ENCODE results near the gene C12orf43. TPM values are rescaled to one million over a fixed set of nuclear protein-coding genes. Genes with fewer than 3 reads are reported as not detected.

C12orf43 gene
- total and polyA plus RNA-seq, 9 donors, result 10.6 to 22.9 (median 16.4) TPM

GRCh38 chr12:120994059-120994458 lies 22.2 kb downstream of the C12orf43 start:
- Histone ChIP-seq H3K27me3 (no peaks in the 10 kb centered on the region), H3K36me3 (no peaks in the 10 kb centered on the region), H3K4me3 (no peak overlapping the region), H3K9me3 (no peaks in the 10 kb centered on the region), H3K27ac (no peak overlapping the region), H3K4me1 (ENCODE audit: insufficient read depth) (no peaks in the 10 kb centered on the region)
- WGBS, 3 donors, result 86 to 90% (median 89%) methylated on average over 15 of the region's 15 CpGs
- intact Hi-C loops (cut with DNase I), result no loop called here
- DNase-seq, result no peak
- TF ChIP-seq CTCF (IDR thresholded peaks at IDR 0.05), result no peak
- TF ChIP-seq POLR2A (IDR thresholded peaks at IDR 0.05), result no peak
- TF ChIP-seq EP300 (IDR thresholded peaks at IDR 0.05), result no peak

- no peak for DNase-seq
- WGBS, 3 donors, result 74 to 76% (median 74%) methylated on average over 11 of the region's 11 CpGs
- no peak overlapping the region for H3K4me3 ChIP-seq
- H3K4me1 ChIP-seq (ENCODE audit: insufficient read depth), result no peaks in the 10 kb centered on the region
- no peaks in the 10 kb centered on the region for H3K27me3 ChIP-seq
- no peaks in the 10 kb centered on the region for H3K36me3 ChIP-seq
- intact Hi-C loops (cut with DNase I), result no loop called here
- H3K9me3 ChIP-seq, result no peaks in the 10 kb centered on the region
- TF ChIP-seq CTCF (IDR thresholded peaks at IDR 0.05) (no peak), POLR2A (IDR thresholded peaks at IDR 0.05) (no peak)
- H3K27ac ChIP-seq, result no peak overlapping the region
Measured at GRCh38 chr12:120993496-120993895, 22.8 kb downstream of the C12orf43 start.

GRCh38 chr12:120992989-120993388 lies 23.3 kb downstream of the C12orf43 start:
- TF ChIP-seq POLR2A (IDR thresholded peaks at IDR 0.05) (no peak), CTCF (IDR thresholded peaks at IDR 0.05) (no peak), EP300 (IDR thresholded peaks at IDR 0.05) (no peak)
- DNase-seq, result no peak
- 90 to 94% (median 93%) methylated on average over 1 of the region's 1 CpG for WGBS, 3 donors
- H3K27me3 ChIP-seq, result no peaks in the 10 kb centered on the region
- no peaks in the 10 kb centered on the region for H3K9me3 ChIP-seq
- H3K36me3 ChIP-seq, result no peaks in the 10 kb centered on the region
- H3K4me1 ChIP-seq (ENCODE audit: insufficient read depth), result no peaks in the 10 kb centered on the region
- H3K27ac ChIP-seq, result no peak overlapping the region
- intact Hi-C loops (cut with DNase I), result no loop called here
- H3K4me3 ChIP-seq, result no peak overlapping the region

GRCh38 chr12:120991965-120992364 lies 24.3 kb downstream of the C12orf43 start:
- Histone ChIP-seq H3K4me1 (ENCODE audit: insufficient read depth) (no peaks in the 10 kb centered on the region), H3K27ac (no peak overlapping the region), H3K4me3 (no peak overlapping the region), H3K36me3 (no peaks in the 10 kb centered on the region), H3K27me3 (no peaks in the 10 kb centered on the region), H3K9me3 (no peaks in the 10 kb centered on the region)
- intact Hi-C loops (cut with DNase I), result no loop called here
- TF ChIP-seq CTCF (IDR thresholded peaks at IDR 0.05) (no peak), POLR2A (IDR thresholded peaks at IDR 0.05) (no peak), EP300 (IDR thresholded peaks at IDR 0.05) (no peak)
- no peak for DNase-seq
